ENCODE results near the gene ULK4.

ULK4 gene

GRCh38 chr3:41581700-41582099 lies 380.2 kb downstream of the ULK4 start:
- Histone ChIP-seq H3K4me3 (ENCODE audit: low read depth, low read length) (no peak overlapping the region), H3K9me3 (ENCODE audit: control insufficient read depth, insufficient read depth, low read depth, low read length) (no peaks in the 10 kb centered on the region), H3K27ac (ENCODE audit: extremely low read depth, low read depth, low read length) (no peak overlapping the region), H3K36me3 (ENCODE audit: control insufficient read depth in 2 of 2, insufficient read depth in 1 of 2, low read length in 2 of 2) (no peaks in the 10 kb centered on the region), H3K4me1 (ENCODE audit: control insufficient read depth, insufficient read depth, low read length) (no peaks in the 10 kb centered on the region)
- no peak for TF ChIP-seq ZNF514 (tag by site-specific recombination; IDR thresholded peaks at IDR 0.05)
- TF ChIP-seq, protein P1, sequence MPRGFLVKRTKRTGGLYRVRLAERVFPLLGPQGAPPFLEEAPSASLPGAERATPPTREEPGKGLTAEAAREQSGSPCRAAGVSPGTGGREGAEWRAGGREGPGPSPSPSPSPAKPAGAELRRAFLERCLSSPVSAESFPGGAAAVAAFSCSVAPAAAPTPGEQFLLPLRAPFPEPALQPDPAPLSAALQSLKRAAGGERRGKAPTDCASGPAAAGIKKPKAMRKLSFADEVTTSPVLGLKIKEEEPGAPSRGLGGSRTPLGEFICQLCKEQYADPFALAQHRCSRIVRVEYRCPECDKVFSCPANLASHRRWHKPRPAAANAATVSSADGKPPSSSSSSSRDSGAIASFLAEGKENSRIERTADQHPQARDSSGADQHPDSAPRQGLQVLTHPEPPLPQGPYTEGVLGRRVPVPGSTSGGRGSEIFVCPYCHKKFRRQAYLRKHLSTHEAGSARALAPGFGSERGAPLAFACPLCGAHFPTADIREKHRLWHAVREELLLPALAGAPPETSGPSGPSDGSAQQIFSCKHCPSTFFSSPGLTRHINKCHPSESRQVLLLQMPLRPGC (tag by site-specific recombination; IDR thresholded peaks at IDR 0.05), result no peak
- ChIA-PET POLR2A (no interaction called here), CTCF (interaction anchor here (0.6 kb wide), 1 partner anchor 229 kb away, joined by 3 read pairs; no protein-coding TSS in a partner anchor)

DNA sequence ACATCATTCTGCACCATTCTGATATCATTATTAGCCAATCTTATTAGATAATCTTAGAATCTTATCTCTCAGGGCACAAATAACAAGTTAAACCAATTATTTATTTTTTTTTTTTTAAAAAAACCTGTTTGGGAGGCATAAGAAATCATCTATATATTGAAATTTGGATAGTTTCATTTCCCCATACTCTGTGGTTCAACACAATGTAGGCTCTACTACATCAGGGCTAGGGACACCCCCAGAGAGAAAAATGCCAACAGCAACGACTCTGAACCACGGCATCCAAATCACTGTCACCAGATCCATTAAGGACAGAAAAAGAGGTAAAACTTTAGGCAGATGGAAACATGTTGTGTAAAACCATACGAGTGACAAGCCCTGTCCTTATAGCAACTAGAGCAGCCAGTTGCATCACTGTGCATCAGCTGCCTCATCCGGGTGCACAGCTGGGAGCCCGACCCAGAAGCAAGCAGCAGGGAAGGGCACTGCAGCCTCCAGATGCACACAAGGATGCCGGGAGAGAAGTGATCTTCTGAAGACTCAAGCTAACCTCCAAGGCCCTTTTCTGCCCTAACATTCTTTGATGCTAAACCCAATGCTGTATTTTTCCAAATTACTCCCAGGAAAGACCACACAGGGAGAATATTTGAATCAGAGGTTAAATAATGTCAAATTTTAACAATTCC lies 381.5 kb downstream of the ULK4 start:
- POLR2A ChIA-PET, result no interaction called here
- Histone ChIP-seq H3K4me1 (ENCODE audit: control insufficient read depth, insufficient read depth, low read length) (no peaks in the 10 kb centered on the region), H3K27ac (ENCODE audit: extremely low read depth, low read depth, low read length) (no peak overlapping the region), H3K4me3 (ENCODE audit: low read depth, low read length) (no peak overlapping the region), H3K9me3 (ENCODE audit: control insufficient read depth, insufficient read depth, low read depth, low read length) (no peaks in the 10 kb centered on the region), H3K36me3 (ENCODE audit: control insufficient read depth in 2 of 2, insufficient read depth in 1 of 2, low read length in 2 of 2) (no peaks in the 10 kb centered on the region)
- CTCF ChIA-PET, result no interaction called here
- TF ChIP-seq SALL2 (tag by site-specific recombination; IDR thresholded peaks at IDR 0.05; ENCODE audit: borderline replicate concordance) (no peak), ZIC2 (tag by site-specific recombination; IDR thresholded peaks at IDR 0.05) (peak; percentile 29; the same call in 1 of the 2 replicates)

GRCh38 chr3:41579861-41580260 lies 382.0 kb downstream of the ULK4 start:
- no peak overlapping the region for H3K27ac ChIP-seq (ENCODE audit: extremely low read depth, low read depth, low read length)
- no peaks in the 10 kb centered on the region for H3K4me1 ChIP-seq (ENCODE audit: control insufficient read depth, insufficient read depth, low read length)
- POLR2A ChIA-PET, result no interaction called here
- H3K9me3 ChIP-seq (ENCODE audit: control insufficient read depth, insufficient read depth, low read depth, low read length), result no peaks in the 10 kb centered on the region
- no peak overlapping the region for H3K4me3 ChIP-seq (ENCODE audit: low read depth, low read length)
- CTCF ChIA-PET, result no interaction called here
- H3K36me3 ChIP-seq (ENCODE audit: control insufficient read depth in 2 of 2, insufficient read depth in 1 of 2, low read length in 2 of 2), result no peaks in the 10 kb centered on the region
- 0 out of 2 replicates have a peak, but pooled peaks have one; percentile 6 for TF ChIP-seq EGR2 (tag by site-specific recombination; IDR thresholded peaks at IDR 0.05; ENCODE audit: low read depth)
- no peak for TF ChIP-seq SP2 (tag by site-specific recombination; IDR thresholded peaks at IDR 0.05)

DNA sequence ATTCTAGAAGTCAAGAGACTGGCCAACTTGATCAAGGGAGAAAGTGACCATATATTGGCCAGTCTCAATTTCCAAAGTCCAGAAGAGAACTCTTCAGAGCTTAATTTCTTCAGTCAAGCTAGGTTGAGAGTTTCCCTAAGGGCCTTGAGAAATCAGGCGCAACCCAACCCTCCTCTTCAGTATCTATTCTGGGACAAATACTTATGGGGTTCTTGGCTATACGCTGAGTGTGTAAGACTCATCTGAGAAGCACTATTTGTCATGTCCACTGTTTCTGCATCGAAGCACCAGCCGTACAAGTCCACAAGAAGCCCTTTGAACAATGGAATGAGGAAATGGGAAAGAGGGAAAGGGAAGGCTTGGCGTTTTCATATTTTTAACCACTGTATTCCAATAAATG lies 383.1 kb downstream of the ULK4 start:
- CTCF ChIA-PET, result no interaction called here
- H3K9me3 ChIP-seq (ENCODE audit: control insufficient read depth, insufficient read depth, low read depth, low read length), result no peaks in the 10 kb centered on the region
- no peaks in the 10 kb centered on the region for H3K4me1 ChIP-seq (ENCODE audit: control insufficient read depth, insufficient read depth, low read length)
- no peak overlapping the region for H3K4me3 ChIP-seq (ENCODE audit: low read depth, low read length)
- no peaks in the 10 kb centered on the region for H3K36me3 ChIP-seq (ENCODE audit: control insufficient read depth in 2 of 2, insufficient read depth in 1 of 2, low read length in 2 of 2)
- POLR2A ChIA-PET, result no interaction called here
- TF ChIP-seq KLF10 (tag by site-specific recombination; IDR thresholded peaks at IDR 0.05), result no peak
- TF ChIP-seq, protein P2, sequence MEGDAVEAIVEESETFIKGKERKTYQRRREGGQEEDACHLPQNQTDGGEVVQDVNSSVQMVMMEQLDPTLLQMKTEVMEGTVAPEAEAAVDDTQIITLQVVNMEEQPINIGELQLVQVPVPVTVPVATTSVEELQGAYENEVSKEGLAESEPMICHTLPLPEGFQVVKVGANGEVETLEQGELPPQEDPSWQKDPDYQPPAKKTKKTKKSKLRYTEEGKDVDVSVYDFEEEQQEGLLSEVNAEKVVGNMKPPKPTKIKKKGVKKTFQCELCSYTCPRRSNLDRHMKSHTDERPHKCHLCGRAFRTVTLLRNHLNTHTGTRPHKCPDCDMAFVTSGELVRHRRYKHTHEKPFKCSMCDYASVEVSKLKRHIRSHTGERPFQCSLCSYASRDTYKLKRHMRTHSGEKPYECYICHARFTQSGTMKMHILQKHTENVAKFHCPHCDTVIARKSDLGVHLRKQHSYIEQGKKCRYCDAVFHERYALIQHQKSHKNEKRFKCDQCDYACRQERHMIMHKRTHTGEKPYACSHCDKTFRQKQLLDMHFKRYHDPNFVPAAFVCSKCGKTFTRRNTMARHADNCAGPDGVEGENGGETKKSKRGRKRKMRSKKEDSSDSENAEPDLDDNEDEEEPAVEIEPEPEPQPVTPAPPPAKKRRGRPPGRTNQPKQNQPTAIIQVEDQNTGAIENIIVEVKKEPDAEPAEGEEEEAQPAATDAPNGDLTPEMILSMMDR (tag by site-specific recombination; IDR thresholded peaks at IDR 0.05), result no peak
- no peak for TF ChIP-seq ZNF266 (tag by site-specific recombination; IDR thresholded peaks at IDR 0.05; ENCODE audit: low read depth)
- no peak for TF ChIP-seq ZNF629 (tag by site-specific recombination; IDR thresholded peaks at IDR 0.05)
- TF ChIP-seq PRDM4 (tag by site-specific recombination; IDR thresholded peaks at IDR 0.05), result no peak
- TF ChIP-seq, protein P3, sequence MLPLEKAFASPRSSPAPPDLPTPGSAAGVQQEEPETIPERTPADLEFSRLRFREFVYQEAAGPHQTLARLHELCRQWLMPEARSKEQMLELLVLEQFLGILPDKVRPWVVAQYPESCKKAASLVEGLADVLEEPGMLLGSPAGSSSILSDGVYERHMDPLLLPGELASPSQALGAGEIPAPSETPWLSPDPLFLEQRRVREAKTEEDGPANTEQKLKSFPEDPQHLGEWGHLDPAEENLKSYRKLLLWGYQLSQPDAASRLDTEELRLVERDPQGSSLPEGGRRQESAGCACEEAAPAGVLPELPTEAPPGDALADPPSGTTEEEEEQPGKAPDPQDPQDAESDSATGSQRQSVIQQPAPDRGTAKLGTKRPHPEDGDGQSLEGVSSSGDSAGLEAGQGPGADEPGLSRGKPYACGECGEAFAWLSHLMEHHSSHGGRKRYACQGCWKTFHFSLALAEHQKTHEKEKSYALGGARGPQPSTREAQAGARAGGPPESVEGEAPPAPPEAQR (tag by site-specific recombination; IDR thresholded peaks at IDR 0.05), result no peak
- TF ChIP-seq, protein P4, sequence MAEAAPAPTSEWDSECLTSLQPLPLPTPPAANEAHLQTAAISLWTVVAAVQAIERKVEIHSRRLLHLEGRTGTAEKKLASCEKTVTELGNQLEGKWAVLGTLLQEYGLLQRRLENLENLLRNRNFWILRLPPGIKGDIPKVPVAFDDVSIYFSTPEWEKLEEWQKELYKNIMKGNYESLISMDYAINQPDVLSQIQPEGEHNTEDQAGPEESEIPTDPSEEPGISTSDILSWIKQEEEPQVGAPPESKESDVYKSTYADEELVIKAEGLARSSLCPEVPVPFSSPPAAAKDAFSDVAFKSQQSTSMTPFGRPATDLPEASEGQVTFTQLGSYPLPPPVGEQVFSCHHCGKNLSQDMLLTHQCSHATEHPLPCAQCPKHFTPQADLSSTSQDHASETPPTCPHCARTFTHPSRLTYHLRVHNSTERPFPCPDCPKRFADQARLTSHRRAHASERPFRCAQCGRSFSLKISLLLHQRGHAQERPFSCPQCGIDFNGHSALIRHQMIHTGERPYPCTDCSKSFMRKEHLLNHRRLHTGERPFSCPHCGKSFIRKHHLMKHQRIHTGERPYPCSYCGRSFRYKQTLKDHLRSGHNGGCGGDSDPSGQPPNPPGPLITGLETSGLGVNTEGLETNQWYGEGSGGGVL (tag by site-specific recombination; IDR thresholded peaks at IDR 0.05), result no peak
- H3K27ac ChIP-seq (ENCODE audit: extremely low read depth, low read depth, low read length), result no peak overlapping the region
